Naive thymus-derived CD4-positive, alpha-beta T cell (primary cell): ENCODE measurements around the gene GDPD5. TPM values are rescaled to one million over a fixed set of nuclear protein-coding genes. Genes with fewer than 3 reads are reported as not detected.

Experiments
- ATAC-seq: fragments of 150-1000 bp; cut with Tn5 transposase; 2 replicates; pipeline ENCODE4 v1.10.0; 2021; ENCODE audit warnings: mild to moderate bottlenecking, moderate library complexity
- CTCF ChIA-PET: fragments of 350-600 bp; sonication (Branson Sonifier 250); formaldehyde crosslinking; loops from one replicate; lab custom pipeline; 2021; ENCODE audit warnings: antibody characterized with exemption; lab: Charles Lee
- POLR2A ChIA-PET: fragments of 350-600 bp; sonication (Branson Sonifier 250); formaldehyde crosslinking; loops from one replicate; lab custom pipeline; 2021; ENCODE audit warnings: antibody characterized with exemption, inconsistent platforms; lab: Charles Lee
- DNase-seq, 9 donors: peaks; one replicate each; pipeline versions ENCODE4 v3.0.0 to v3.0.0-alpha.2; 2020 to 2022; ENCODE audit warnings: mixed read lengths in 1 of 9
- H3K27ac ChIP-seq: one replicate; pipeline ENCODE4 v1.7.0; 2013; ENCODE audit warnings: mild to moderate bottlenecking, low read depth, low read length, moderate library complexity
- H3K27me3 ChIP-seq, 2 donors: one replicate each; pipeline ENCODE4 v1.7.0; 2013; ENCODE audit warnings: low read length in 2 of 2, mild to moderate bottlenecking in 2 of 2, moderate library complexity in 2 of 2; ENCODE audit not compliant: control insufficient read depth in 2 of 2, insufficient read depth in 2 of 2
- H3K36me3 ChIP-seq, 3 experiments: 1 replicate in 2 of 3; 2 replicates in 1 of 3; pipeline ENCODE4 v1.7.0; 2013; ENCODE audit warnings: low read length in 3 of 3, mild to moderate bottlenecking in 3 of 3, moderate library complexity in 1 of 3; ENCODE audit not compliant: insufficient read depth in 3 of 3, control insufficient read depth in 2 of 3
- H3K4me1 ChIP-seq, 2 donors: one replicate each; pipeline ENCODE4 v1.7.0; 2013; ENCODE audit warnings: low read length in 2 of 2, mild to moderate bottlenecking in 2 of 2, moderate library complexity in 1 of 2; ENCODE audit not compliant: control insufficient read depth in 2 of 2, insufficient read depth in 2 of 2
- H3K4me3 ChIP-seq: 2 replicates; pipeline ENCODE4 v1.7.0; 2013; ENCODE audit warnings: mild to moderate bottlenecking, low read length
- H3K9me3 ChIP-seq, 3 experiments: 1 replicate in 2 of 3; 2 replicates in 1 of 3; pipeline ENCODE4 v1.7.0; 2013; ENCODE audit warnings: low read length in 3 of 3; ENCODE audit not compliant: control insufficient read depth in 2 of 3
- H3K27ac Mint-ChIP-seq, 9 donors: one replicate each; pipeline ENCODE4 v1.8.0; 2020 to 2022; ENCODE audit warnings: mixed read lengths in 9 of 9, mild to moderate bottlenecking in 8 of 9, moderate library complexity in 5 of 9, inconsistent platforms in 2 of 9
- H3K27me3 Mint-ChIP-seq, 5 donors: one replicate each; pipeline ENCODE4 v1.8.0; 2021 to 2022; ENCODE audit warnings: mixed read lengths in 5 of 5, mild to moderate bottlenecking in 1 of 5
- H3K36me3 Mint-ChIP-seq, 5 donors: one replicate each; pipeline ENCODE4 v1.8.0; 2020 to 2022; ENCODE audit warnings: mixed read lengths in 5 of 5, mild to moderate bottlenecking in 3 of 5, inconsistent platforms in 1 of 5
- H3K4me1 Mint-ChIP-seq, 7 donors: one replicate each; pipeline ENCODE4 v1.8.0; 2020 to 2022; ENCODE audit warnings: mixed read lengths in 7 of 7, mild to moderate bottlenecking in 3 of 7, inconsistent platforms in 1 of 7
- H3K4me3 Mint-ChIP-seq, 10 donors: one replicate each; pipeline ENCODE4 v1.8.0; 2020 to 2022; ENCODE audit warnings: mild to moderate bottlenecking in 10 of 10, mixed read lengths in 10 of 10, moderate library complexity in 6 of 10, inconsistent platforms in 2 of 10
- H3K9me3 Mint-ChIP-seq, 11 donors: one replicate each; pipeline ENCODE4 v1.8.0; 2020 to 2022; ENCODE audit warnings: mixed read lengths in 11 of 11, mild to moderate bottlenecking in 4 of 11, inconsistent platforms in 1 of 11, moderate library complexity in 1 of 11
- intact Hi-C, 2 donors: fragments of 100-400 bp; cut with micrococcal nuclease; formaldehyde crosslinking; loops; one replicate each; pipeline ENCODE4 v1.15.1; 2023
- polyA plus RNA-seq, 2 donors: library from polyadenylated mRNA; unstranded; fragments of 300-500 nt; fragmentation: Illumina TruSeq; gene quantifications; one replicate each; pipeline ENCODE4 v1.2.3, GENCODE V29; 2021
- total RNA-seq, 6 experiments: library from RNA in 5 of 6; stranded (reverse) in 5 of 6; gene quantifications; 1 replicate in 5 of 6; 2 replicates in 1 of 6; pipeline ENCODE4 v1.2.3 and lab custom pipeline; 2021 to 2026

GDPD5 gene
- total and polyA plus RNA-seq, 7 experiments from 2014 or later, result 3.9 to 50.3 (median 21.1) TPM

DNA sequence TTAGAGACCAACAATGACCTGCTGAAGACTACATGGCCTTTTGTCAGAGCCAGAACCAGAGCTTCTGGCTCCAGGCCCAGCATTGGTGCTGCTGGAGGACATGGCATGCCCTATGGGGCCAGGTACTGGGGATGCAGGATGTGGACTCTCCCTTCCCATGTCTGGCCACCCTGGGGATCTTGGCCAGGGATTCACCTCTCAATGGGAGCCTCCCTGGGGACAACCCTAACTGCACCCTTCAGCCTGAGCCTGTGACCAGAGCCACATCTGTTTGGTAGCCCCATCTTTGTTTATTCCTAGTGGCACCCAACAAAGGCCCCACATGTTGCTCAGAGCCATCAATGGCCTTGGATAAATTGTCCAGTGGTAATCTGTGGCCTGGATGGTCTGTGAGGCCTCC lies 98.6 kb downstream of the GDPD5 start:
- ATAC-seq (no peak), DNase-seq (no peak)
- H3K27ac Mint-ChIP-seq, result no peak overlapping the region
- ChIA-PET POLR2A (no interaction called here), CTCF (no interaction called here)
- peaks cover 0 to 11% (median 0%) of the 10 kb centered on the region in 5 donors for H3K36me3 Mint-ChIP-seq
- H3K4me1 ChIP-seq, result peaks cover 10 to 12% of the 10 kb centered on the region in 2 donors
- H3K27me3 ChIP-seq, result peaks cover 4 to 5% of the 10 kb centered on the region in 2 donors
- intact Hi-C loops, result no loop called here
- H3K36me3 ChIP-seq, result peaks cover 0 to 18% (median 0%) of the 10 kb centered on the region in 3 experiments
- peaks cover 17 to 31% (median 22%) of the 10 kb centered on the region in 7 donors for H3K4me1 Mint-ChIP-seq
- H3K9me3 Mint-ChIP-seq, result peaks cover 0 to 7% (median 3%) of the 10 kb centered on the region in 11 donors
- no peak overlapping the region for H3K4me3 ChIP-seq
- no peak overlapping the region for H3K27ac ChIP-seq
- peaks cover 0 to 4% (median 0%) of the 10 kb centered on the region in 3 experiments for H3K9me3 ChIP-seq
- no peak overlapping the region for H3K4me3 Mint-ChIP-seq
- H3K27me3 Mint-ChIP-seq, result peaks cover 22 to 40% (median 22%) of the 10 kb centered on the region in 5 donors

DNA sequence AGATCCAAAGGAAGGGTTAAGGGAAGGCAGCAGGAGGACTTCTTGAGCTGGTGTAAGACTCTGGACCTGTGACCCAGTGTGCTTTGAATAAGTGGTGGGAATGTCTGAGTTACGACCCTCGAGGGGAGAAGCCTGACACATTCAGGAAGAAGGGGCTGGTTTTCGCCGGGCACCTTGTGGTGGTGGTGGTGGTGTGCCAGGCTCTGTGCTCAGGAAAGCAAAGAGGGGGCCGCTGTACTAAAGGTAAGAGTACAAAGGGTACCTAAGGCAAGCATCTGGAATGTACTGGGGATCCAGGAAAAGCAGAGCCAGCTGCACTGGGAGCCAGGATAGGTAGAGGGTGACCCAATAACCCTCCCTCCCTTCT lies 99.0 kb downstream of the GDPD5 start:
- Histone ChIP-seq H3K9me3 (peaks cover 0 to 4% (median 0%) of the 10 kb centered on the region in 3 experiments), H3K27me3 (peaks cover 0 to 4% of the 10 kb centered on the region in 2 donors), H3K27ac (no peak overlapping the region), H3K4me3 (no peak overlapping the region), H3K36me3 (peaks cover 0 to 20% (median 0%) of the 10 kb centered on the region in 3 experiments), H3K4me1 (peaks cover 10 to 12% of the 10 kb centered on the region in 2 donors)
- ATAC-seq, result no peak
- intact Hi-C loops, result no loop called here
- no peak overlapping the region for H3K4me3 Mint-ChIP-seq
- no peak overlapping the region for H3K27ac Mint-ChIP-seq
- POLR2A ChIA-PET, result no interaction called here
- H3K9me3 Mint-ChIP-seq, result peaks cover 0 to 7% (median 3%) of the 10 kb centered on the region in 11 donors
- peaks cover 17 to 31% (median 22%) of the 10 kb centered on the region in 7 donors for H3K4me1 Mint-ChIP-seq
- H3K36me3 Mint-ChIP-seq, result peaks cover 0 to 11% (median 0%) of the 10 kb centered on the region in 5 donors
- H3K27me3 Mint-ChIP-seq, result peaks cover 17 to 36% (median 21%) of the 10 kb centered on the region in 5 donors
- CTCF ChIA-PET, result interaction anchor here (1.4 kb wide), 1 partner anchor 106 kb away, joined by 4 read pairs; no protein-coding TSS in a partner anchor
- DNase-seq, result no peak

DNA sequence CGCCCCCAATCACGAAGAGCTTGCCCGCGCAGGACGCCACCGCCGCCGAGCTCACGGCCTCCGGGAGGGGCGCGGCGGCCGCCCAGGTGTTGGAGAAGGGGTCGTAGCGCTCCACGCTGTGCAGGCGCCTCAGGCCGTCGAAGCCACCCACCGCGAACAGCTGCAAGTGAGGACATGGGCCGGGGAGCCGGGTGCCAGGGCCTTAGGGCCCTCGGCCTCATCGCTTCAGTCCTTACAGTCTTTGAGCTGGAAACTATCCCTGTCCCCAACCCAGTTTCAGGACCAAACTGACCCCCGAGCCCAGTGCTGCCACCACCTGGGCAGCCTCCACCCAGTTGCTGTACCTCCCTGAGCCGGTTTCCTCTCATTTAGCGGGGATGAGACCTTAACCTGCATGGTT lies 100.3 kb downstream of the GDPD5 start:
- H3K4me3 ChIP-seq, result no peak overlapping the region
- Mint-ChIP-seq H3K4me1 (peaks cover 9 to 20% (median 14%) of the 10 kb centered on the region in 7 donors), H3K36me3 (peaks cover 0 to 9% (median 0%) of the 10 kb centered on the region in 5 donors), H3K27me3 (peaks cover 8 to 23% (median 9%) of the 10 kb centered on the region in 5 donors), H3K4me3 (no peak overlapping the region), H3K27ac (no peak overlapping the region), H3K9me3 (peaks cover 0 to 7% (median 2%) of the 10 kb centered on the region in 11 donors)
- peaks cover 0 to 20% (median 0%) of the 10 kb centered on the region in 3 experiments for H3K36me3 ChIP-seq
- ChIA-PET POLR2A (no interaction called here), CTCF (interaction anchor here (0.6 to 1.4 kb wide), 2 partner anchors 50 to 107 kb away, joined by 4 read pairs; no protein-coding TSS in a partner anchor)
- peaks cover 0 to 4% (median 0%) of the 10 kb centered on the region in 3 experiments for H3K9me3 ChIP-seq
- H3K27ac ChIP-seq, result no peak overlapping the region
- intact Hi-C loops, result no loop called here
- no peak for ATAC-seq
- peaks cover 4 to 5% of the 10 kb centered on the region in 2 donors for H3K4me1 ChIP-seq
- H3K27me3 ChIP-seq, result no peaks in the 10 kb centered on the region
- DNase-seq, result no peak

DNA sequence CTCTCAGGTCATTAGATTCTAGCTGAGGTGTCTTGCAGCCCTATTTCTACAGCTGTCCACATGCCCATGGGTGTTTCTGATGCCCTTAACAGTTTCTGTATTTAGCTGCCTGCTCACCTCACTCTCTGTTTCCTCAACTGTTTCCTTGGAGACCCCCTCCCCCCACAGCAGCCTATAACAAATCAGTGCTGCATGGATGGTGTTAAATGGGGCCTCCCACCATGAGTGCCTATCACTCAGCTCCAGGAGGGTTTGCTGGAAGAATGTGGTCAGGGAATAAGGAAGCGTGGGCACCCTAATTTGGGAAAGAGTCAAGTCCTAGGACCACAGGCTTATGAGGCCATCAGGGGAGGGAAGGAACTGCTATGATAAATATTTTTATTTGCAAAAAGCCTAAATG lies 101.3 kb downstream of the GDPD5 start:
- ATAC-seq, result no peak
- intact Hi-C loops, result no loop called here
- POLR2A ChIA-PET, result no interaction called here

DNA sequence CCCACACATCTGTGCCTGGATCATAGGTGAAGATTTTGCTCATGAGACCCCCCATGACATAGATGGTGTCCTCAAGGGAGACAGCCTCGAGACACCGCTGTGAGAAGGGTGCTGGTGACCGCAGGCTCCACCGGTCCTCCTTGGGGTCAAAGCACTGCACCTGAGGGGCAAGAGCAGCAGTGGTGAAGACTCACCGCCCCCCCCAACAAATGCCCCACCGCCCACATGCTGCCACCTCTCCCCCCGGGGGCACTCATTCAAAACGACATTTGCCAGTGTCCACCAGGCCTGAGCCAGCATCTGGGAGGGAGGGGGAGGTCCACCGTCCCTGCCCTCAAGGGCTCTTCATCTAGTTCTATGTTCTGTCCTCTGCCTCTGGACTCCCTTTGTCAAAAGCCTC lies 102.0 kb downstream of the GDPD5 start:
- no peaks in the 10 kb centered on the region for H3K27me3 ChIP-seq
- ChIA-PET CTCF (no interaction called here), POLR2A (no interaction called here)
- no peaks in the 10 kb centered on the region for H3K9me3 Mint-ChIP-seq
- no peak overlapping the region for H3K27ac ChIP-seq
- ATAC-seq (no peak), DNase-seq (no peak)
- no peak overlapping the region for H3K4me3 ChIP-seq
- peaks cover 0 to 9% (median 0%) of the 10 kb centered on the region in 5 donors for H3K36me3 Mint-ChIP-seq
- peaks cover 0 to 20% (median 0%) of the 10 kb centered on the region in 3 experiments for H3K36me3 ChIP-seq
- no peak overlapping the region for H3K27ac Mint-ChIP-seq
- peaks cover 4 to 12% (median 6%) of the 10 kb centered on the region in 7 donors for H3K4me1 Mint-ChIP-seq
- H3K4me1 ChIP-seq, result peaks cover 0 to 4% of the 10 kb centered on the region in 2 donors
- no peak overlapping the region for H3K4me3 Mint-ChIP-seq
- H3K9me3 ChIP-seq, result no peaks in the 10 kb centered on the region
- H3K27me3 Mint-ChIP-seq, result peaks cover under 1 to 14% (median 2%) of the 10 kb centered on the region in 5 donors
- intact Hi-C loops, result no loop called here

More for the DNA sequence above, 101.3 kb downstream of the GDPD5 start:
- CTCF ChIA-PET, result interaction anchor here (0.5 kb wide), 1 partner anchor 9 kb away, joined by 3 read pairs; no protein-coding TSS in a partner anchor
- Histone ChIP-seq H3K9me3 (peaks cover 0 to 4% (median 0%) of the 10 kb centered on the region in 3 experiments), H3K4me1 (peaks cover 2 to 4% of the 10 kb centered on the region in 2 donors), H3K36me3 (peaks cover 0 to 20% (median 0%) of the 10 kb centered on the region in 3 experiments), H3K27ac (no peak overlapping the region), H3K27me3 (no peaks in the 10 kb centered on the region), H3K4me3 (no peak overlapping the region)
- Mint-ChIP-seq H3K27ac (no peak overlapping the region), H3K27me3 (peaks cover 8 to 21% (median 8%) of the 10 kb centered on the region in 5 donors), H3K9me3 (peaks cover 0 to 5% (median 1%) of the 10 kb centered on the region in 11 donors), H3K4me1 (peaks cover 6 to 19% (median 13%) of the 10 kb centered on the region in 7 donors), H3K36me3 (peaks cover 0 to 9% (median 0%) of the 10 kb centered on the region in 5 donors), H3K4me3 (no peak overlapping the region)
- no peak for DNase-seq

DNA sequence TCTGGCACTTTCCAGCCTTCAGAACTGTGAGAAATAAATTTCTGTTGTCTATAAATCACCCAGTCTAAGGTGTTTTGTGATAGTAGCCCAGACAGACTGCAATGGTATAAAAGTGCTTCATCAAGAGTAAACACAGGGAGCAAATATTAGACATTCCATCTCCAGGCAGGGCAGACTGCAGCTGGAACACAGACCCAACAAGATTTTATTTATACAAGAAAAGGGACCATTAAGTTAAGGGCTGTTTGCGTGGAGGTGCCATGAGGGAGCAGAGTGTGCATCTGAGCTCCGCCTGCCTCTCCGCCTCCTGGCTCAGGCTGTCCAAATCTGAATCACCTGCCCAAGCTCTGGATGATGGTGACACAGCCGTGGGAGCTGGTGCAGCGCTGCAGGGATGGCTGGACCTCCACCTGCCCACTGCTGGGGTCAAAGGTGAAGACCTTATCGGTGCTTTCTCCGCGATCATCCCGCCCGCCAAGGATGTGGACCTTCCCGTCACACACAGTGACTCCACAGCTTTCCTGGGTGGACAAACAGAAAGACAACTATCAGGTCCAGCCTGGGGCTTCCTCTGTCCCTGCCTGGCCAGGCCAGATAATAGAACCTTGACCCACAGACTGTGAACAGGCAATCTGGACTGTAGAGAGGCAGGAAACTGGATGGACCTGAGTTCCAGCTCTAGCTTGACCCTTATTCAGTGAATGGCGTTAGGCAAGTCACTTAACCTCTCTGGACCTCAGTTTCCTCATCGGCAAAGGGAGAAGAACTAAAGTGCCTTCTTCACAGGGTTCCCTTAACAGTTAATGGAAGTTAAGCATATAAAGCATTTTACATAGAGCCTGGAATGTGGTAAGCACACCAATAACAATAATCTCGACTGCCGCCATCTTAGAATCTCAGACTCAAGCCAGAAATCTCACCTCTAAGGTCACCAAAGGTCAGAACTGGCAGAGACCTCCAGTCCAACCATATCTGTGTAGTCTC lies 103.2 kb downstream of the GDPD5 start:
- H3K4me3 Mint-ChIP-seq, result no peak overlapping the region
- ATAC-seq, result no peak
- H3K4me1 ChIP-seq, result no peaks in the 10 kb centered on the region
- no peaks in the 10 kb centered on the region for H3K9me3 Mint-ChIP-seq
- intact Hi-C loops, result no loop called here
- H3K27ac ChIP-seq, result no peak overlapping the region
- peaks cover 0 to 9% (median 0%) of the 10 kb centered on the region in 5 donors for H3K36me3 Mint-ChIP-seq
- H3K27me3 Mint-ChIP-seq, result peaks cover 0 to 2% (median 0%) of the 10 kb centered on the region in 5 donors
- ChIA-PET POLR2A (no interaction called here), CTCF (no interaction called here)
- peaks cover 0 to 20% (median 0%) of the 10 kb centered on the region in 3 experiments for H3K36me3 ChIP-seq
- peak overlapping the region in 1 of 9 donors; percentile 49 for H3K27ac Mint-ChIP-seq
- no peak overlapping the region for H3K4me3 ChIP-seq
- no peaks in the 10 kb centered on the region for H3K9me3 ChIP-seq
- DNase-seq, result no peak
- no peaks in the 10 kb centered on the region for H3K27me3 ChIP-seq
- H3K4me1 Mint-ChIP-seq, result peaks cover 0 to 3% (median 0%) of the 10 kb centered on the region in 7 donors
